Hepatic stellate cell (primary cell): ENCODE data around the gene ETV6.

Experiments used
- DNase-seq: peaks from one replicate; pipeline ENCODE4 v3.0.0; 2011; ENCODE audit warnings: low spot score

ETV6 gene

DNA sequence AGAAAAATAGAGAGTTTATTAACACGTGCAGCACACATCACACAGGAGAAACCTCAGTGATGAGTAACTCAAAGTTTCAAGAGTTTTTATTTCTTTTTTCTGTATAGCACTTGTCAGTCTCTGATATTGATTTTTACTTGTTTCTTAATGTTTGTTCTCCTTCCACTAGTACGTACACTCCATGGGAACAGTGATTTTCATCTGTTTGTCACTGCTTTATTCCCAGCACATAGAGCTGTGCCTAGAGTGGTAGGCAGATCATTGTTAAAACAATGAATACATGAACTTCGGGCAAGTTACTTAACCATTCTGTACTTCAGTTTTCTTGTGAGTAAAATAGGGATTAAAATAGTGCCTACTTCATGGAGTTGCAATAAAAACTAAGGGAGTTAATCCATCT, 46.6 kb downstream of the ETV6 start:
- DNase-seq = no peak

DNA sequence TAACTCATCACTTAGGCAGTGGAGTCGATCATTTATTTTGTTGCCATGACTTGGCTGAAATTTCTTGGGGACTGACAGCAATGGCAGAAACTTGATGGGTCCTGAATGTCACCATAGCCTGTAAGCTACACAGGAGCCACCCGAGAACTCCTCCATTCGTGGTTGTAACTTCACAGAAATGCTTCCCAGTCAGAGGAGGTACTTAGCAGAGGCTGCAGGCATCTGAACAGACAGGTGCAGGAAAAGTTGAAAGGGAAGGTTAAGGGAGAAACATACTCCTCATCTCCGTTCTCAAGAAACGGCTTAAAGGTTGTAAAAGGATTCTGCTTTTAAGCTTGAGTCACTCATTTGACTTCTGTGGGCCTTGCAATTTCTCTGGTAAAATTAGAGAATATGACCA, 47.7 kb downstream of the ETV6 start:
- no peak for DNase-seq

DNA sequence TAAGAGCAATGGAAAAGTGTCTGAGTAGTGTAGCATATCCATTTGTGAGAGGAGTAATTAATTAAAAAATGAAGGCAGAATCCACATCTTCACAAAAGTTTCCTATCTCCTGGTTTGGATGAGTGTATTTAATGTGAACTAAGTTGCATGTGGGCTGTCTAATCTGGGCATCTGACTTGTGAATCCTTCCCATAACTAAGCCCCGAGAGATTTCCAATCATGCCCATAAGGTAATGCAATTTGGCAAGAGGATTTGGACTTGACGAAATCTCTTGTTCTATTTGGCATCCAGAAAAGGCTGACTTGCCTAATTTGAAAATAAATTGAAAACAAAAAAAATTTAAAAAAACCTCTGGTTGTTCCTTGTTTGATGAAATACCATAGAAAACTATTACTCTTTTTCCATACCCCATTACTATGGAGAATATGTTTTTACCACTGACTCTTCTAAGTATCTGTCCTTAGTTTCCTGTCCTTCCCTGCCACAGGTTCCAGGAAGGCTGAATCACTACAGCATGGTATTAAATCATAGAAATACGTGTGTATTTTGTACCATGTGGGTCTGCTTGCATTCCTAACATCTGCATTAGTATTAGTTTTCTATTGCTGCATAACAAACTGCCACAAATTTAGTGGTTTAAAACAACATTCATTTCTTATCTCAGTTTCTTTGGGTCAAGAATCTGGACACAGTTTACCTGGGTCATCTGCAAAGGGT, 48.4 kb downstream of the ETV6 start:
- peak; percentile 15 for DNase-seq

DNA sequence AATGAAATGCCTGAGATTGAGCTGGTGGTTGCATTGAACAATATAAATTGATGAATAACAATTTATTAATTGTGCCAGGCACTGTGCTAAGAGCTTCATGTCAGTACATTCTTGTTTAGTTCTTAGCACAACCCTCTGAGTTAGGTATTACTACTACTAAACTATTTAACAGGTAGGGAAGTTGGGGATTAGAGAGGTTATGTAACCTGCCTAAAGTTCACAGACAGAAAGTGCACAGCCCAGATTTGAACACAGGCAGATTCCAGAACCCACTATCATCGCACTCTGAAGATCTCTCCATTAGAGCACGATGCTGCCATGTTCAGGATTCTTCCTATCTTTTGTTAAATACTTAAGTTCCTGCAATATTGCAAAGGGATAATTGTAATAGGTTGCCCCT, 49.3 kb downstream of the ETV6 start:
- DNase-seq = no peak

DNA sequence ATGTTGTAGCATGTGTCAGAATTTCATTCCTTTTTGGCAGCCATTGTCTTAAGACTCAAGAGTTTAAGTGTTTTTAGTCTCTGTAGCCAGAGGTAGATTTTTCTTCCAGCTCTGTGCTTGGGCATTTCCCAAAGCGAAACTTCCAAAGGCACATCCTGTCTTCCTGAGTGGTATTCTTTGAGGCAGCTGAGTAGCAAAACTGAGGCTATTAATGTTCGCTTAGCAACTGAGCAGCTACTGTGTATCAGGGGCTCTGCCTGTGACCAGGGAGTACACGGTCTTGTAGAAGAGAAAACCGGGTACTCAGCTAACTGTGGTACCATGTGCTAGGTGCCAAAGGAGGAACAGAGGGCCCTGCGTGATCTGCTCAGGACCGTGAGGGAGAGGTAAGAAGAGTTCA, 52.0 kb downstream of the ETV6 start:
- DNase-seq = no peak

DNA sequence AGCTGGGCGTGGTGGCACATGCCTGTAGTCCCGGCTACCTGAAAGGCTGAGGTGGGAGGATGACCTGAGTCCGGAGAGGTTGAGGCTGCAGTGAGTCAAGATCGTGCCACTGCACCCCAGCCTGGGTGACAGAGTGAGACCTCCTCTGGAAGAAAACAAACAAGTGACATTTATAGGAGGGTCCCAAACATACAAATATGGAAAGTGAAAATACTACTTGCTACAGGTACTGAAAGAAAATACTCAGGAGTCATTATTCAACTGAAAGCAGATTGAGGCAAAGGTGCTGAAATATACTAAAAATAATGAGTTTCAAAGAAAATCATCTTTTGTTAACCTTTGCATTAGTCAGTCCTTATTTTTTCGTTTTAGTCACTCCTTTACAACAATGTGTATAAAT, 53.5 kb downstream of the ETV6 start:
- no peak for DNase-seq

DNA sequence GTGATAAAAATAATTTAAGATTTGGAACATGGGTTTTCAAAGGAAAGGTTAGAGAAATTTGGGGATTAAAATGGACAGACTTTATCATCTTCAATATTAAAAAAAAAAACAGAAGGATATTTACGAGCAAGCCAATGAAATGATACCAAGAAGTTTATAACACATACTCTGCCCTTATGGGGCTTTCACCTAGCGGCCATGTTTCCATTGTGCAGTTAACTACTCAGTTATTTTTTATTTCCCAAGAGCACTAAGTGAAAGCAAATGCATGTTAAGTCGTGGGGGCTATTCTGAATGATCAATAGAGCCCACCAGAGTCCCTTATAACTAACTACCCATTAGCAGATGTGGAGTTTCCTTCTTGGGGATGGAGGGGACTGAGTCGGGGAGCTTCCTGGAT, 53.9 kb downstream of the ETV6 start:
- DNase-seq = no peak

DNA sequence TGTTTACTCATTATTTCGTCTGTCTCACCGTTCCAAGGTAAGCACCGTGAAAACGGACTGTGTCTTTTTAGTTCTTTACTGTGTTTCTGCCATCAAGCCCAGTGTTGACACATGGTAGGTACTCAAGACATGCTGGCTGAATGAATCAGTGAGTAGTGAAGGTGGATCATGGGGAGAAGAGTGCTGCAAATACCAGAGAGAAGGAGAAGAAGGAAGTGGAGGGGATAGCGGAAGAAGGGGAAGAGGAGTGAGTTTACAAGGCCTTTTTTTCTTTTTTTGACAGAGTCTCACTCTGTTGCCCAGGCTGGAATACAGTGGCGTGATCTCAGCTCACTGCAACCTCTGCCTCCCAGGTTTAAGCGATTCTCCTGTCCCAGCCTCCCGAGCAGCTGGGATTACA, 54.6 kb downstream of the ETV6 start:
- DNase-seq = no peak

DNA sequence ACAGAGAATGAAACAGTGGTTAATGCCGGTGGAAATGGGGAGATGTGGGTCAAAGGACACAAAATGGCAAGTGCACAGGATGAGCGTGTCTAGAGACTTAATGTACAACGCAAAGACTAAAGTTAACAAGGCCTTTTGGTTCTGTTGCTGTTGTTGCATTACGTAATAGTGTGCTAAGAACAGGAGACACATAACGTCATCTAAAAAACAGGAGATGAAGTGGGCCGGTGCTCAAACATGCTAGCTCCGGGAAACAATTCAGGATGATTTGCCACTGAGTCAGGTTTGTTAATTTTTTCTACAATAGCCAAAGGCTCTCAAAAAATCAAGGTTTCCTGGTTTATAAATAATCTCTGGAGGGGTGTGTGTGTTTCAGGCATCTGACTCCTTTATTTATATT, 55.5 kb downstream of the ETV6 start:
- peak; percentile 39 for DNase-seq

DNA sequence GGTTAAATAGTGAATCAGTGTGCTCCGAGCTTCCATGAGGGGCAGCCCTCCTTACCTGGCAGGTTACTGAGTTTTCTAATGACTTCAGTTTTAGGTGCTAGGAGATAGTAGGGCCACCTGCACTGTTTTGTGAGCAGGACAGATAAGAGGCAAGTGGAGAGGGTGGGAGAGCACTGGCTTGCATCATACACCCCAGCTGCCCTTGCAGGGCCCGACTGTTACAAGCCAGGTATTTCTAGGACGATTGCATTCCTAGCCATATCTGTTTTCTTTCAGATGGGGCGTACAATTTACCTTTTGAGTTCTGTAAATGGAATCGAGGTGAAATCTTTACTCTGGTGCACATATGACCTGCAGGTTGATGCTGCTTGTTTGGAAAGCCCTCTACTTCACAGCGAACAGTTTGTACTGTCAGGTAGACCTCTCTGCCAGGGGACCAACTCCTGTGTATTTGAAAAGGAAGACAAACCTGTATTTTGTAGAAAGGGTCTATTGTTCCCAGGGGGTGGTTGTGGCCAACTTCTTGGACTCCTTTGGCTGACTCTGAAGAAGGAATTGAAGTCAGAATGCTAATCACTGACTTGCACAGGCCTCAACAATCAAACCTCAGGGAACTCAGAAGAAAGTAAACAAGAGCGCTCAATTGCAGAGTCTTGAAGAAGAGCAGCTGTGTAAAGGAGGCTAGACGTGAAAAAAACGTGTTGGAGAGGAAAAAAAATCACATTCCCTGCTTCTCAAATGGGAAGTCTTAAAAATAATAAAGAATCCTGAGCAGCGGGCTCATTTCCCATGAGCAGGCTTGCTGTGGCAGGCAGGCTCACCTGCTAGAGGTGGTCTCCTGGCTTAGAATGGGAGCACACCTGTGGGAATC, 57.3 kb downstream of the ETV6 start:
- DNase-seq = no peak

DNA sequence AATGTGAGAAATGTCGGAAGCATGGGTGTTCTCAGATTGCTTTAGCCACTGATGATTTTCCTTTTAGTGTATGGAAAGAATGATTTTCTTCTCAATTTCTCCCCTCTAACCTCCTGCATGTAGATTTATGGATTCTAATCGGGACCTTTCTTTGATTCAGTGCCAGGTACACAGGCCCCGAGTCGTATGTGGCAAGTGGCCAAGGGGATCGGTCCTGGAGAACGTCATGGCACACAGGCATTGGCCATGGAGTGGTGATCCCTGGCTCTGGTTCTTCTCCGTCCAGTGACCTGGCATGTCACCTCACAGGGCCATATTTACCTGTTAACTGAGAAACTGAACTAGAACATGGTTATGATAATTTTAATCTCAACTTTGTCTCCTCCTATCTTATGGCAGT, 58.1 kb downstream of the ETV6 start:
- no peak for DNase-seq

DNA sequence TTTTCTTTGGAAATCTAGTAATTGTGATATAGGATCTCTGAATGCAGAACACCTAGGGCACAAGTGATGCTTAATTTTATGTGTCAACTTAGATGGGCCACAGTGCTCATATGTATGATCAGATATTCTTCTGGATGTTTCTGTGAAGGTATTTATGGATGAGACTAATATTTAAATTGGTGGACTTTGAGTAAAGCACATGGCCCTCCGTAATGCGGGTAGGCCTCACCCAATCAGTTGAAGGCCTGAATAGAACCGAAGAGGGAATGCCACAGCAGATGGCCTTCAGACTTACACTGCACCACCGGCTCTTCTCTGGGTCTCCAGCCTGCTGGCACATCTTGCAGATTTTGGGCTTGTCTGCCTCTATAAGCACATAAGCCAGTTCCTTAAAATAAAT, 60.0 kb downstream of the ETV6 start:
- DNase-seq = no peak

DNA sequence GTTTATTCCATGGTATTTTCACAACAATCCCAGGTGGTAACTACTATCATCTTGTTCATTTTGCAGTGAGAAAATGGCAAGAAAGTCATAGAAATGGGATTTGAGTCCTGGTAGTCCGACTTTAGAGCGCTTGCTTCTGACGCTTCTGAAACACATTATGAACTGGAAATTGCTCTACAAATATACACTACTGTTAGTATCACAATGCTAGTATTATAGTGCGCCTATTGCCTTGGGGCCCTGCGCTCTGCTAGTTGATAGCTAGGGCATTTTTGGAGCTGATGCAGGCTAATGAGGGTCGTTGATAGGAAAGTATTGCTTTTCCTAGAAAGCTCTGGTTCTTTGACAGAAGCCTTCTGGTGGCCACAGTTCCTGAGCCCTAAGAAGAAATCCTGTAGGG, 61.0 kb downstream of the ETV6 start:
- DNase-seq = no peak

DNA sequence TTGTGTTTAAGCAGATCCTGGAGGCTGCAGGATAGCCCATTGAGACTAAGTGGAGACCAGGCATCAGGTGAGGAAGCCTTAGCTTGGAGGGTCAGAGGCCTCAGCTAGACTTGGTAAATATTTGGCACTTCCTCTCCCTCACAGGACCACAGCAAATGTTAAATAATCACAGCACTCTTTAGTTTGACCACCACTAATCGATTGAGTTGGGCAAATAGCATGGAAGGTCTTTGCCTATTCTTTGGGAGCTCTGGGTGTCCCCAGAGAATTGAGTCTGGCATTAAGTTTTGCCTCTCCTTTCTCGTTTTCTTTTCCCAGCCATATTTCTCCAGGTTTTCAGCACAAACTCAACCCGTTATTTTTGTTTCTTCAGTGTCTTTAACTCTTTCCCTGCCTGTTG, 61.4 kb downstream of the ETV6 start:
- DNase-seq = no peak

DNA sequence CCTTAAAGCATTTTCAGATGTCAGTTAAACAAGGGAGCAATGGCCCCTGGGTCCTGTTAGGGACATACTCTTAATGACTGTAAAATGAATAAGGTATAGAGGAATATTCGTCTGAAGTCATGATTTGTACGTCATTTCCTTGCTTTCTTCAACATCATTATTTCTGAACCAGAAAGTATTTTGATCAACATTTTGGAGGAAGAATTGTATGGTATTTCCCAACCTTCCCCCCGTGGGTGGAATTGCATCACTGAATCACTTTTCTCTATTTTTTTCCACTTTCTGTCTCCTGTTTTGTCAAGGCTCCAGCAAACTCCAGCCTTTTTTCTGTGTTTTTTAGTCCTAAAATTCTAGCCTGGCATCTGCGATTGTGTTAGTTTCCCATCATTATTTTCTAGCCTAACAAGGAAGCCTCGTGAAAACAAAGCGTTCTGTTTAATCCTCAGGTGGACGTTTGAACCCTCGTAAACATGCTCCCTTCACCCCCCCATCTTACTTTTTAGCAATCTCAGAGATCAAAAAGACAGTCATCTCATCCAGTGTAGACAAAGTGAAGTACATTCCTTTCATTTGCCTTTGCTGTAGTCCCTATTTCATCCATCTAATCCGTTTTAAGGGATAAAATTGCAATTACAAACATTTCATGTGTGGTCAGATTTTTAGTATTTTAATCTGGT, 62.3 kb downstream of the ETV6 start:
- DNase-seq = no peak

DNA sequence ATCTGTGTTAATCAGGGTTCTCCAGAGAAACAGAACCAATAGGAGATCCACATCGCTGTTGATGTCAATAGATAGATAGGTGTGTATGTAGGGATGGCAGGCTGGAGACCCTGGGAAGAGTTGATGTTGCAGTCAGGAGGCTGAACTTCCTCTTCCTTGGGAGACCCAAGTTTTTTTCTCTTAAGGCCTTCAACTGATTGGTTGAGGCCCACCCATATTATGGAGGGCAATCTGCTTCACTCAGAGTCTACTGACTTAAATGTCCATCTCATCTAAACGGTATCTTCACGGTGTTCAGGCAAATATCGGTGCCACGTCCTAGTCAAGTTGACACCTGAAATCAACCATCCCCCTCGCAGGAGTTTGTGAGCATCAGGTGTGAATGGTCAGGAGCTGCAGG, 63.0 kb downstream of the ETV6 start:
- DNase-seq = no peak

DNA sequence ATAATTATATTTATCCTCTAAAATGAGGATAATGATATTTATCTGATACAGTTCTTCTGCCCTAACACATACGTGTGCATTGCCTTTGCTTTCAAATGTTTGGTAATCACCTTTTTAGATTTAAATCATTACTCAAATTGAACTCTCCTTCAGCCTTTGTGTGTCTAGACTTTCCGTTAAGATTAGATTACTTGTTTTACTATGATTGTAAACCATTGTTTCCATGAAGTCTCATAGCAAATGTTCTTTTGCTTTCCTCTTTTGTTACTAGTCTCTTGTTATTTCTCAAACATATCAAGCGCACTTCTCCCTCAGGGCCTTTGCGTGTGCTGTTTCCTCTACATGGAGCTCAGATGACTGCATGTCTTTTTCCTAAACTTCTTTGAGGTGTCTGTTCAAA, 63.7 kb downstream of the ETV6 start:
- no peak for DNase-seq

DNA sequence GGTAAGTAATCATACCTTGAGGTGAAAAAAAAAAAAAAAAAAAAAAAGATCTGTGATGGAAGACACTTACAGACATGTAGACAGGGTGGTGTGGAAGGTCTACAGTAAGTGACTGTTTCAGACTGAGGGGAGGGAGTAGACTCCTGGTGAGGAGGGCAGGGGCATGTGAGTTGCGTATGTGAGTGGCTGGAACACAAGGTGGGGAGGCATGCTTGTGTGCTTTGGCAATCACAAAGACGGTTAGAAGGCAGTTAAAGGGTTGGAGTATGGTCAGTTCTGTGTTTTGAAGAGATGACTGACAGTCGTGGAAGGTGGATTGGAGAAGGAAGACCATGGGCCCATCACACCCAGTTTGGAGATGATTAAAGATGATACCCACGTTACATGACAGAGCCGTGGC, 65.2 kb downstream of the ETV6 start:
- DNase-seq = no peak

DNA sequence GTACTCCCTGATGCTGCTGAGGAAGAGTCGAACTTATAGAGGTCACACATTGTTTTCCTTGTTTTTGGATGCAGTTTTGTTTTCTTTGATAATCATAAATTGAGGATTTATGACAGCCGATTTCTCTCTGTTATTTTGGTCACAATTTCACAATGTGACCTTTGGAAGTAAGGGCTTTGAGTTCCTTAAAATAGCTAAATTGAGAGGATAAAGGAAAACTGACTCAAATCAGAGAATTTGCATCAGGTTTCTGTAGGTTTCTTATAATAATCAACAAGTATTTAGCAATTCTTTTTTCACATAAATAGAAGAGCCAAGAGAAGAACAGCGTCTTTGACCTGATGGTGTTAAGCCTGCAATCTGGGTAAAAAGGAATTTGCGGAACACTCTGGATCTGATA, 66.1 kb downstream of the ETV6 start:
- DNase-seq = no peak

DNA sequence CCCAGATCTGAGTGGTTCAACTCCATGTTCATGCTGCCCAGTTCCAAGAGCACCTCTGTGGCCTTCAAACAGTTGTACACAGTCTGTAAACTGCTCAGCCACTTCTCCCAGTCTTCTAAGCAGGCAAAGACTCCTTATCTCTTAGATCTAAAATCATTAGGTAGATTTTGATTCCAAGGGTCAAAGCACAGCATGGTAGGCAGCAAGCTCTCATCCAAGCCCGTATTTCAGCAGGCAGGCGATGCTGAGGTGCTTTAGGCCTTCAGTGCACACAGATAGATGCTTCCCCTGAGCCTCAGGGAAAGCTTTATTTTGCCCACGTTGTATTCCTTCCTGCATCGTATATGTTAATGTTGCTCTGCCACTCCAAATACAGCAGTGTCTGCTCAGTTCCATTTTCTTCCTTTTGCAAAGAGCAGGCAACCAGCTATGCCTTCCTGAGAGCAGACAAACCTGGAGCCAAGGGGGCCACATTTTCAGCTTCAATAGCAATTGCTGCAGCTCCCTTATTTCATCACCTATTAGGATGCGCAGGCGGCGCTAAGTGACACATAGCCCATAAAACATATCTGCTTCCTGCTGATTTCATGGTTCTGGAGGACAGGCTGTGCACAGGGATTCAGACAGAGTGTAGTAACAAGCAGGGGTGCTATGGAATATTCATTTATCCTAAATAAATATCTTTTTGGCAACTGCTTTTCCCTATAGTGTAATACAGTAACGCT, 67.5 kb downstream of the ETV6 start:
- DNase-seq = no peak

DNA sequence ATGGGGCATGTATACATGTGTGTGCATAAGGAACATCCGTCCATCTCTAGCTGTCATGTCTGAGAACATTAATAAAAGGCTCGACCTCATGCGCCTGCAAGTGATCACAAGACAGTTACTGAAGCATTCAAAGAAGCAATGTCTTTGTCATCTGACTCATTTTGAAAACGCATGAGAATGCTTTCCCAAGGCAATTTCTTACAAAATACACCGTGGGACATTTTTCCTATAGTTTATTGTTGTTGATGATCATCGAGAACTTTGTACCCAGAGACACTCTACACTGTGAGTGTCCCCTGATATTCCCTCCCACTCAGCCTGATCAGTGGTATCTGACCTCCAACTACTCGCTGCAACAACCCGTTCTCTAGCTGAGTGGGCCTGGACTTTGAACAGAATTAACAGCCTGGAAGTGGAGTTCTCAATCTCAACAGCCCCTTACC, 68.1 kb downstream of the ETV6 start:
- DNase-seq = no peak

DNA sequence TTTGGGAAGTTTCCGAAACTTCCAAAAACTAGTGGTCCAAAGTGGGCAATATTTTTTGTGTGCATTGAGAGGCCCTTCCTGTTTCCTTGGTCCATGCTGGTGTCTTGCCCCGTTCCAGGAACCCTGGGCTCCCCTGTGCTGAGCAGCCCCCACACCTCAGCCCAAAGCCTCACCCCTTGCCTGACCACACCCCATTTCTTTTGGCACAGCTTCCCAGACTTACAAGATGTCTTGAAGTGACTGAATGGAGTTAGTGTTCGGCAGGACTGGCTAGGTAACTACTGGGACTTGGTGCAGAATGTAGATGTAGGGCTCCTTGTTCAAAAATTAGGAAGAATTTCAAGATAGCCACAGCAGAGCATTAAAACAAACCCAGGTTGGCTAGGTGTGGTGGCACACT, 68.6 kb downstream of the ETV6 start:
- no peak for DNase-seq
